Prostate gland (tissue), 2 donors: Measurements from ENCODE around the gene RRP8. TPM values are rescaled to one million over a fixed set of nuclear protein-coding genes. Genes with fewer than 3 reads are reported as not detected.
A peak's percentile ranks its signal among the peaks of the same experiment; 100 is the strongest.

ENCODE experiments used
- DNase-seq: peaks from one replicate; pipeline ENCODE4 v3.0.0-alpha.2; 2019; ENCODE audit warnings: low spot score
- H3K27ac ChIP-seq, 2 donors: fragments of 200-600 bp; sonication (generic); 2 replicates each; pipeline ENCODE4 v1.5.1; 2017 to 2019
- H3K27me3 ChIP-seq: fragments of 200-600 bp; sonication (generic); replicated peaks from 2 replicates; pipeline ENCODE4 v1.5.1; 2019; ENCODE audit not compliant: insufficient read depth
- H3K36me3 ChIP-seq, 2 donors: fragments of 200-600 bp; sonication (generic); 1 replicate in 1 of 2; 2 replicates in 1 of 2; pipeline versions ENCODE4 v1.5.1 to v1.8.1; 2017 to 2019
- H3K4me1 ChIP-seq: fragments of 200-600 bp; sonication (generic); replicated peaks from 2 replicates; pipeline ENCODE4 v1.5.1; 2019
- H3K4me3 ChIP-seq, 2 donors: fragments of 200-600 bp; sonication (generic); 2 replicates each; pipeline ENCODE4 v1.5.1; 2017 to 2019
- H3K9me3 ChIP-seq: fragments of 200-600 bp; sonication (generic); 2 replicates; pipeline ENCODE4 v1.5.1; 2017
- CTCF ChIP-seq, 4 experiments: fragments of 200-600 bp in 2 of 4; fragments of 450-650 bp in 2 of 4; sonication (generic) in 2 of 4; IDR thresholded peaks; 1 replicate in 3 of 4; 2 replicates in 1 of 4; pipeline ENCODE4 v1.5.1; 2016 to 2019; ENCODE audit warnings: antibody characterized with exemption in 4 of 4, mild to moderate bottlenecking in 2 of 4, moderate library complexity in 2 of 4
- POLR2A ChIP-seq: fragments of 450-650 bp; IDR thresholded peaks from one replicate; pipeline ENCODE4 v1.6.1; 2016; ENCODE audit warnings: antibody characterized with exemption, mild to moderate bottlenecking
- POLR2AphosphoS5 ChIP-seq: sonication (generic); formaldehyde crosslinking; IDR thresholded peaks from one replicate; pipeline ENCODE4 v1.6.1; 2017; ENCODE audit warnings: antibody characterized with exemption
- WGBS: methylation state at CpG from one replicate; pipeline ENCODE4 v1.1.5; 2018; 5-methylcytosine and 5-hydroxymethylcytosine counted together
- intact Hi-C: fragments of 100-400 bp; cut with DNase I; formaldehyde crosslinking; loops from one replicate; pipeline ENCODE4 v1.14.2; 2022
- total RNA-seq, 2 donors: library from RNA; depleted of rRNA; stranded (reverse); fragments of >200 nt; gene quantifications; one replicate each; pipeline ENCODE4 v1.1.0, GENCODE V29; 2016

RRP8 gene
- total RNA-seq, 2 donors from 2014 or later, result 16.4 to 16.6 TPM

GRCh38 chr11:6622261-6623171 is 19.1 kb upstream of the RRP8 start:
- no peaks in the 10 kb centered on the region for H3K4me1 ChIP-seq
- no peaks in the 10 kb centered on the region for H3K27me3 ChIP-seq
- 91% methylated on average over 21 of the region's 24 CpGs for WGBS
- H3K27ac ChIP-seq, result no peak overlapping the region
- H3K9me3 ChIP-seq, result no peaks in the 10 kb centered on the region
- intact Hi-C loops, result no loop called here
- no peaks in the 10 kb centered on the region for H3K36me3 ChIP-seq
- H3K4me3 ChIP-seq, result no peak overlapping the region
- TF ChIP-seq POLR2AphosphoS5 (no peak), POLR2A (no peak), CTCF (IDR thresholded peaks at IDR 0.05) (no peak)
- no peak for DNase-seq

GRCh38 chr11:6621711-6622211 is 18.3 kb upstream of the RRP8 start:
- no peaks in the 10 kb centered on the region for H3K4me1 ChIP-seq
- TF ChIP-seq CTCF (IDR thresholded peaks at IDR 0.05) (no peak), POLR2A (no peak), POLR2AphosphoS5 (no peak)
- H3K9me3 ChIP-seq, result no peaks in the 10 kb centered on the region
- intact Hi-C loops, result no loop called here
- no peak overlapping the region for H3K27ac ChIP-seq
- no peak for DNase-seq
- WGBS, result 69% methylated on average over 10 of the region's 16 CpGs
- no peaks in the 10 kb centered on the region for H3K27me3 ChIP-seq
- no peaks in the 10 kb centered on the region for H3K36me3 ChIP-seq
- H3K4me3 ChIP-seq, result no peak overlapping the region

- Histone ChIP-seq H3K27me3 (no peaks in the 10 kb centered on the region), H3K36me3 (no peaks in the 10 kb centered on the region), H3K9me3 (no peaks in the 10 kb centered on the region), H3K4me3 (no peak overlapping the region), H3K4me1 (no peaks in the 10 kb centered on the region), H3K27ac (no peak overlapping the region)
- intact Hi-C loops, result no loop called here
- 82% methylated on average over 1 of the region's 1 CpG for WGBS
- no peak for DNase-seq
- no peak for TF ChIP-seq POLR2AphosphoS5
- no peak for TF ChIP-seq POLR2A
- no peak for TF ChIP-seq CTCF (IDR thresholded peaks at IDR 0.05)
These were observed 17.2 kb upstream of the RRP8 start for GRCh38 chr11:6620636-6621035.

- peak; percentile 96 for DNase-seq
- no peaks in the 10 kb centered on the region for H3K27me3 ChIP-seq
- 0% methylated on average over 16 of the region's 16 CpGs for WGBS
- no peaks in the 10 kb centered on the region for H3K9me3 ChIP-seq
- peak within 1 kb of the TSS; percentile 47 to 62 for H3K4me3 ChIP-seq
- no peaks in the 10 kb centered on the region for H3K36me3 ChIP-seq
- peak in 1 of 4 experiments; percentile 13 for TF ChIP-seq CTCF (IDR thresholded peaks at IDR 0.05)
- TF ChIP-seq POLR2AphosphoS5, result peak; percentile 99
- TF ChIP-seq POLR2A, result peak; percentile 90
- intact Hi-C loops, result no loop called here
- H3K27ac ChIP-seq, result peak within 1 kb of the TSS; percentile 77 to 84
- no peaks in the 10 kb centered on the region for H3K4me1 ChIP-seq
These were observed 15.8 kb upstream of the RRP8 start, which contains the start of gene TPP1 for GRCh38 chr11:6619004-6619745. TPP1 (minus strand) TSS chr11:6619422; CDS start chr11:6619400, 22 bp downstream.
